OCI-LY7 (cell line): ENCODE results near the gene AMPD1.

ENCODE experiments used
- CTCF ChIP-seq: fragments of 200-600 bp; sonication (generic); conservative IDR thresholded peaks from 2 replicates; pipeline ENCODE4 v1.5.1; 2014; ENCODE audit warnings: mild to moderate bottlenecking, antibody characterized with exemption, low read length, moderate library complexity, mixed read lengths
- EZH2phosphoT487 ChIP-seq: fragments of 200-600 bp; sonication (generic); IDR thresholded peaks from 2 replicates; pipeline ENCODE4 v1.6.1; 2018; ENCODE audit warnings: low read depth, borderline replicate concordance, mild to moderate bottlenecking, mixed run types, antibody characterized with exemption, low read length, moderate library complexity, mixed read lengths

- TF ChIP-seq CTCF (no peak), EZH2phosphoT487 (no peak)
Measured at GRCh38 chr1:114741963-114742746, 46.8 kb upstream of the AMPD1 start.
